ENCODE measurements around the gene PIM1. TPM values are rescaled to one million over a fixed set of nuclear protein-coding genes. Genes with fewer than 3 reads are reported as not detected.
A peak's percentile ranks its signal among the peaks of the same experiment; 100 is the strongest.

PIM1 gene
- total RNA-seq, 3 donors from 2014 or later, result 17.4 to 56.0 (median 31.6) TPM

- Histone ChIP-seq H3K36me3 (no peaks in the 10 kb centered on the region), H3K27ac (no peak overlapping the region), H3K9me3 (no peaks in the 10 kb centered on the region), H3K4me3 (no peak overlapping the region), H3K4me1 (peaks cover 0 to 6% of the 10 kb centered on the region in 2 donors), H3K27me3 (no peaks in the 10 kb centered on the region)
- intact Hi-C loops (cut with DNase I; ENCODE audit: low total_unique reads), result no loop called here
- TF ChIP-seq POLR2AphosphoS5 (IDR thresholded peaks at IDR 0.05), result no peak
- no peak for TF ChIP-seq CTCF (IDR thresholded peaks at IDR 0.05)
- TF ChIP-seq POLR2A (IDR thresholded peaks at IDR 0.05), result no peak
- DNase-seq (ENCODE audit: low spot score in 2 of 2), result no peak
These were observed 40.4 kb upstream of the PIM1 start for GRCh38 chr6:37129566-37129965.

DNA sequence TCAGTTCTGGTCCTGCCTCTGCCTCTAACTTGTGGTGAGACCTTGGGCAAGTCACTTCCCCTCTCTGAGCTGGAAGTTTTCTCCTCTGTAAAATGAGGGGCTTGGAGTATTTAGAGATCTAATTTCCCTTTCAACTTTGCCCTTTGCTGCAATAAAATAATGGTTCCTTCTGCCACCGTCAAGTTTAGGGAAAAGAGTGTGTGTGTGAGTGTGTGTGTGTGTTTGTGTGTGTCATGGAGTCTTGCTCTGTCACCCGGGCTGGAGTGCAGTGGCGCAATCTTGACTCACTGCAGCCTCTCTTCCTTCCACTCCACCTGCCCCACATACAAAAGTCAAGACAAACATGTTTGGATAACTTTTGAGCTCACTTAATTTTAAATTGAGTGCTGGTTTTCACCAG is 39.2 kb upstream of the PIM1 start:
- peak overlapping the region; percentile 80 to 81 for H3K27ac ChIP-seq
- peak in 1 of 2 donors; percentile 51 for DNase-seq (ENCODE audit: low spot score in 2 of 2)
- no peaks in the 10 kb centered on the region for H3K27me3 ChIP-seq
- H3K36me3 ChIP-seq, result no peaks in the 10 kb centered on the region
- no peak for TF ChIP-seq POLR2A (IDR thresholded peaks at IDR 0.05)
- no peak for TF ChIP-seq CTCF (IDR thresholded peaks at IDR 0.05)
- H3K4me1 ChIP-seq, result peaks cover 0 to 6% of the 10 kb centered on the region in 2 donors
- H3K9me3 ChIP-seq, result no peaks in the 10 kb centered on the region
- no peak overlapping the region for H3K4me3 ChIP-seq
- intact Hi-C loops (cut with DNase I; ENCODE audit: low total_unique reads), result no loop called here

GRCh38 chr6:37131104-37131959 is 38.6 kb upstream of the PIM1 start:
- TF ChIP-seq POLR2AphosphoS5 (IDR thresholded peaks at IDR 0.05), result no peak
- no peak for TF ChIP-seq POLR2A (IDR thresholded peaks at IDR 0.05)
- TF ChIP-seq CTCF (IDR thresholded peaks at IDR 0.05), result no peak
- intact Hi-C loops (cut with DNase I; ENCODE audit: low total_unique reads), result no loop called here
- Histone ChIP-seq H3K36me3 (no peaks in the 10 kb centered on the region), H3K4me1 (peaks cover 0 to 6% of the 10 kb centered on the region in 2 donors), H3K4me3 (no peak overlapping the region), H3K9me3 (no peaks in the 10 kb centered on the region), H3K27ac (peak overlapping the region; percentile 80 to 81), H3K27me3 (no peaks in the 10 kb centered on the region)
- DNase-seq (ENCODE audit: low spot score in 2 of 2), result peak in 1 of 2 donors; percentile 87

DNA sequence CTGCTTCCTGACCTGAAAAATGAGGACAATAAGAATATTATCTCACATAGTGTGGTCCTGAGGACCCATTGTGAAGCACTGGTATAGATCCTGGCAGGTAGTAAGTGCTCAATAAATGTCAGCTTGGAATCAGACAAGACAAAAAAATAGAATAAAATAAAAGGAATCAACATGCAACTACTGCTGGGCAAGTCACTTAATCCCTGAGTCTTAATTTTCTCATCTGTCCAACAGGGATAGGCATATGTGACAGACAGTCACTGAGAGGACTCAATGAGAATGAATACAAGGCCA is 38.0 kb upstream of the PIM1 start:
- no peak overlapping the region for H3K4me3 ChIP-seq
- peak overlapping the region; percentile 80 to 81 for H3K27ac ChIP-seq
- peaks cover 0 to 6% of the 10 kb centered on the region in 2 donors for H3K4me1 ChIP-seq
- no peaks in the 10 kb centered on the region for H3K27me3 ChIP-seq
- TF ChIP-seq POLR2A (IDR thresholded peaks at IDR 0.05) (no peak), CTCF (IDR thresholded peaks at IDR 0.05) (no peak), POLR2AphosphoS5 (IDR thresholded peaks at IDR 0.05) (no peak)
- H3K36me3 ChIP-seq, result no peaks in the 10 kb centered on the region
- H3K9me3 ChIP-seq, result no peaks in the 10 kb centered on the region
- intact Hi-C loops (cut with DNase I; ENCODE audit: low total_unique reads), result no loop called here
- no peak for DNase-seq (ENCODE audit: low spot score in 2 of 2)

- no peak for DNase-seq (ENCODE audit: low spot score in 2 of 2)
- Histone ChIP-seq H3K4me1 (peaks cover 0 to 6% of the 10 kb centered on the region in 2 donors), H3K27me3 (no peaks in the 10 kb centered on the region), H3K9me3 (no peaks in the 10 kb centered on the region), H3K4me3 (no peak overlapping the region), H3K27ac (no peak overlapping the region), H3K36me3 (no peaks in the 10 kb centered on the region)
- TF ChIP-seq POLR2AphosphoS5 (IDR thresholded peaks at IDR 0.05), result no peak
- no peak for TF ChIP-seq CTCF (IDR thresholded peaks at IDR 0.05)
- no peak for TF ChIP-seq POLR2A (IDR thresholded peaks at IDR 0.05)
- intact Hi-C loops (cut with DNase I; ENCODE audit: low total_unique reads), result no loop called here
These were observed 35.9 kb upstream of the PIM1 start for GRCh38 chr6:37134036-37134395.

All from breast epithelium (tissue), 4 donors.